ENCODE results near the gene ZBTB7C. TPM values are rescaled to one million over a fixed set of nuclear protein-coding genes. Genes with fewer than 3 reads are reported as not detected.

Gene ZBTB7C
- total RNA-seq, 1 donor from 2014 or later: 0.57 TPM

- H3K4me1 Mint-ChIP-seq (ENCODE audit: low read depth): peaks cover 20% of the 10 kb centered on the region
- no peak overlapping the region for H3K4me3 Mint-ChIP-seq (ENCODE audit: low read depth)
- no peaks in the 10 kb centered on the region for H3K9me3 Mint-ChIP-seq (ENCODE audit: low read depth)
- no peak overlapping the region for H3K27ac Mint-ChIP-seq
- DNase-seq (ENCODE audit: low spot score, unreplicated experiment): no peak
- H3K36me3 Mint-ChIP-seq (ENCODE audit: insufficient read depth): no peaks in the 10 kb centered on the region
- TF ChIP-seq CTCF (IDR thresholded peaks at IDR 0.05; ENCODE audit: unreplicated experiment): no peak
- peaks cover 13% of the 10 kb centered on the region for H3K27me3 Mint-ChIP-seq
Observed at GRCh38 chr18:48166336-48166875, 242.8 kb downstream of the ZBTB7C start.

DNA sequence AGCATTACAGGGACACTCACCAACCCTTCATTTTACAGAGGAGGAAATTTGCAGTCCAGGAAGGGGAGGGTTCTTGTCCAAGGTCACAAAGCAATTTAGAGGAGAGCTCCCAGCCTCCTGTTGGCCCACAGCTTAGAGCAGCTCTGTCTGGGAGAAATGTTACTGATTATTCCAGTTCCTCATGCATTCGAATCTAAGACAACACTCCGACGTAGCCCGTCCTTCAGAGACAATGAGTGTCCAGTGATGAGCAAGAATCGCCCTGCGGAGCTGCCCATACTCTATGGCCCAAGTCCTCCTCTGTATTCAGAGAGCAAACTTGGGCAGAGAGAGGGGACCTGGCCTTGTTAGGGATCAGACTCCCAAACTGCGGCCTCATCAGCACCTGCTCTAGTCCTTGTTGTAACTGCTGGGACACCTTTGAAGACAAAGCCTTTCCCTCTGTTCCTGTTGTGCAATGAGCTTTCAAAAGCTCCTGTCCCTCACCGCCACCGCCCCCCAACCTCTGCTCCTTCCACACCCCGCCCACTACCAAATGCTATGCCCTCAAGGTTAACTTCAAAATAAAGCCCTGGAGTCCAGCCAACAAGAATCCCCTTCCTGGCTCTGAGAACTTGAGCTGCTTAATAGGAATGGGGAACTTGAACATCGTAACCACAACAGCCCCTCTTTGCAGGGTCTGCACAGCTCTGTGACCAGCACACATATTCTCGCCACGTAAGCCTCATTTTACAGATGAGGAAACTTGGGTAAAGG is 243.9 kb downstream of the ZBTB7C start:
- no peak for DNase-seq (ENCODE audit: low spot score, unreplicated experiment)
- Mint-ChIP-seq H3K27ac (no peak overlapping the region), H3K9me3 (ENCODE audit: low read depth) (no peaks in the 10 kb centered on the region)

DNA sequence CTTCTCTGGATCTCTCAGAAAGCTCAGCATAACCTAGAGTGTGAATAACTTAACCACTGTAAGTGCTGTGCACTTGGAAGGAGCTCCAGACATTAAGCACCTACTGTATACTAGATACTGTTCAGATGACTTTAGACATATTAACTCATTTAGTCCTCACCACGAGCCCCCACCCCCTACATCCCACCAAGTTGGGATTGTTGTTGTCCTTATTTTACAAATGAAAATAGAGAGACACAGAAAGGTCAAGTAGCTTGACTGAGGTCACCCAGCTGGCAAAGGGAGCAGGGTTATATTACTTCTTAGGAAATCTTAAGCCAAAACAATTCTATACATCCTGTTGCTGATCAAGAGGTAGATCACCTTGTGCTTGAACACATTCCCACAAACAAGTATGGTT is 244.5 kb downstream of the ZBTB7C start:
- TF ChIP-seq CTCF (IDR thresholded peaks at IDR 0.05; ENCODE audit: unreplicated experiment): no peak
- no peak for DNase-seq (ENCODE audit: low spot score, unreplicated experiment)

More for the DNA sequence above, 243.9 kb downstream of the ZBTB7C start:
- Mint-ChIP-seq H3K4me3 (ENCODE audit: low read depth) (no peak overlapping the region), H3K36me3 (ENCODE audit: insufficient read depth) (no peaks in the 10 kb centered on the region), H3K4me1 (ENCODE audit: low read depth) (peaks cover 21% of the 10 kb centered on the region), H3K27me3 (peaks cover 17% of the 10 kb centered on the region)
- TF ChIP-seq CTCF (IDR thresholded peaks at IDR 0.05; ENCODE audit: unreplicated experiment): no peak

GRCh38 chr18:48164116-48164515 is 245.1 kb downstream of the ZBTB7C start:
- H3K27me3 Mint-ChIP-seq: peaks cover 25% of the 10 kb centered on the region
- no peak overlapping the region for H3K4me3 Mint-ChIP-seq (ENCODE audit: low read depth)
- H3K4me1 Mint-ChIP-seq (ENCODE audit: low read depth): peaks cover 19% of the 10 kb centered on the region
- no peaks in the 10 kb centered on the region for H3K36me3 Mint-ChIP-seq (ENCODE audit: insufficient read depth)
- no peak for TF ChIP-seq CTCF (IDR thresholded peaks at IDR 0.05; ENCODE audit: unreplicated experiment)
- no peaks in the 10 kb centered on the region for H3K9me3 Mint-ChIP-seq (ENCODE audit: low read depth)
- DNase-seq (ENCODE audit: low spot score, unreplicated experiment): no peak
- H3K27ac Mint-ChIP-seq: no peak overlapping the region

More for the DNA sequence above, 244.5 kb downstream of the ZBTB7C start:
- Mint-ChIP-seq H3K36me3 (ENCODE audit: insufficient read depth) (no peaks in the 10 kb centered on the region), H3K4me1 (ENCODE audit: low read depth) (peaks cover 21% of the 10 kb centered on the region), H3K9me3 (ENCODE audit: low read depth) (no peaks in the 10 kb centered on the region), H3K27me3 (peaks cover 20% of the 10 kb centered on the region), H3K4me3 (ENCODE audit: low read depth) (no peak overlapping the region), H3K27ac (no peak overlapping the region)

DNA sequence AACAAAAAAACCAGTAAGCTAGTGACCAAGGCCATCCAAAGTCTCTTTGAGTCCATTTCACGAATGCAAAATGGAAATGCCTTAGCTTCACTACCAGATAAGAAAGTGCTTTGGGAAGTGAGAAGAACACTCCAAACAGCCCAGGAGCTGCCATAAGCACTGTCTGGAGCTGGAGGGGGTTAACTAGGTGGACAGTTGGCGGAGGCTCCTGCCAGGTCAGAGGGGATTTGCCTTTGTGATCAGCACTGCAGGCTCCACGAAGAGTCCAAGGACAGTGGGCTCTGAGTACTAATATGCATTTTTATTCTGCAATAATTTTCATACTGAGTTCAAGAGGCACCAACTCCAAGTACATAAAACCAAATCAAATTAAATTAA is 245.5 kb downstream of the ZBTB7C start:
- Mint-ChIP-seq H3K4me1 (ENCODE audit: low read depth) (peaks cover 18% of the 10 kb centered on the region), H3K36me3 (ENCODE audit: insufficient read depth) (no peaks in the 10 kb centered on the region), H3K27ac (no peak overlapping the region), H3K27me3 (peaks cover 26% of the 10 kb centered on the region), H3K9me3 (ENCODE audit: low read depth) (no peaks in the 10 kb centered on the region), H3K4me3 (ENCODE audit: low read depth) (no peak overlapping the region)
- TF ChIP-seq CTCF (IDR thresholded peaks at IDR 0.05; ENCODE audit: unreplicated experiment): no peak
- no peak for DNase-seq (ENCODE audit: low spot score, unreplicated experiment)

Measured in progenitor cell of endocrine pancreas (in vitro differentiated cells).